GM18498 (cell line): ENCODE results near the gene CDK4.
"Not testable (repeated sequence)": the region's sequence is repeated elsewhere in the genome, so short reads cannot be mapped to it uniquely, and the experiment has no call there.

Experiments
- ATAC-seq: cut with Tn5 transposase; IDR thresholded peaks from one replicate; pipeline ENCODE4 v1.9.1; 2021; ENCODE audit warnings: mild to moderate bottlenecking, moderate library complexity; ENCODE audit not compliant: unreplicated experiment

Gene CDK4

GRCh38 chr12:57716305-57716704, 35.8 kb downstream of the CDK4 start:
- no peak for ATAC-seq

GRCh38 chr12:57715786-57716185, 36.3 kb downstream of the CDK4 start:
- ATAC-seq: no peak

GRCh38 chr12:57715036-57715748, 36.9 kb downstream of the CDK4 start:
- not testable (repeated sequence) for ATAC-seq

- ATAC-seq: no peak
Observed at GRCh38 chr12:57713209-57713608, 38.9 kb downstream of the CDK4 start.

- no peak for ATAC-seq
Observed at GRCh38 chr12:57712701-57713100, 39.4 kb downstream of the CDK4 start.

GRCh38 chr12:57708296-57708695, 43.8 kb downstream of the CDK4 start:
- ATAC-seq: no peak

- ATAC-seq: no peak
Observed at GRCh38 chr12:57707250-57707649, 44.9 kb downstream of the CDK4 start.

GRCh38 chr12:57700317-57700716, 51.8 kb downstream of the CDK4 start:
- ATAC-seq: no peak

- ATAC-seq: no peak
Observed at GRCh38 chr12:57698414-57698813, 53.7 kb downstream of the CDK4 start.
